ENCODE measurements around the gene ZXDB. TPM values are rescaled to one million over a fixed set of nuclear protein-coding genes. Genes with fewer than 3 reads are reported as not detected.

Gene ZXDB
- total and polyA plus RNA-seq, 2 of the 13 experiments (the other 11 are each of a cell fraction or from before 2014, with no cell fraction given): 4.5 to 9.0 TPM

GRCh38 chrX:57643698-57644097 is 51.9 kb downstream of the ZXDB start (continued):
- no peak for TF ChIP-seq CC2D1A (CRISPR knock-in tag; IDR thresholded peaks at IDR 0.05)
- TF ChIP-seq ZNF891 (CRISPR knock-in tag; IDR thresholded peaks at IDR 0.05): no peak
- TF ChIP-seq, protein P1, sequence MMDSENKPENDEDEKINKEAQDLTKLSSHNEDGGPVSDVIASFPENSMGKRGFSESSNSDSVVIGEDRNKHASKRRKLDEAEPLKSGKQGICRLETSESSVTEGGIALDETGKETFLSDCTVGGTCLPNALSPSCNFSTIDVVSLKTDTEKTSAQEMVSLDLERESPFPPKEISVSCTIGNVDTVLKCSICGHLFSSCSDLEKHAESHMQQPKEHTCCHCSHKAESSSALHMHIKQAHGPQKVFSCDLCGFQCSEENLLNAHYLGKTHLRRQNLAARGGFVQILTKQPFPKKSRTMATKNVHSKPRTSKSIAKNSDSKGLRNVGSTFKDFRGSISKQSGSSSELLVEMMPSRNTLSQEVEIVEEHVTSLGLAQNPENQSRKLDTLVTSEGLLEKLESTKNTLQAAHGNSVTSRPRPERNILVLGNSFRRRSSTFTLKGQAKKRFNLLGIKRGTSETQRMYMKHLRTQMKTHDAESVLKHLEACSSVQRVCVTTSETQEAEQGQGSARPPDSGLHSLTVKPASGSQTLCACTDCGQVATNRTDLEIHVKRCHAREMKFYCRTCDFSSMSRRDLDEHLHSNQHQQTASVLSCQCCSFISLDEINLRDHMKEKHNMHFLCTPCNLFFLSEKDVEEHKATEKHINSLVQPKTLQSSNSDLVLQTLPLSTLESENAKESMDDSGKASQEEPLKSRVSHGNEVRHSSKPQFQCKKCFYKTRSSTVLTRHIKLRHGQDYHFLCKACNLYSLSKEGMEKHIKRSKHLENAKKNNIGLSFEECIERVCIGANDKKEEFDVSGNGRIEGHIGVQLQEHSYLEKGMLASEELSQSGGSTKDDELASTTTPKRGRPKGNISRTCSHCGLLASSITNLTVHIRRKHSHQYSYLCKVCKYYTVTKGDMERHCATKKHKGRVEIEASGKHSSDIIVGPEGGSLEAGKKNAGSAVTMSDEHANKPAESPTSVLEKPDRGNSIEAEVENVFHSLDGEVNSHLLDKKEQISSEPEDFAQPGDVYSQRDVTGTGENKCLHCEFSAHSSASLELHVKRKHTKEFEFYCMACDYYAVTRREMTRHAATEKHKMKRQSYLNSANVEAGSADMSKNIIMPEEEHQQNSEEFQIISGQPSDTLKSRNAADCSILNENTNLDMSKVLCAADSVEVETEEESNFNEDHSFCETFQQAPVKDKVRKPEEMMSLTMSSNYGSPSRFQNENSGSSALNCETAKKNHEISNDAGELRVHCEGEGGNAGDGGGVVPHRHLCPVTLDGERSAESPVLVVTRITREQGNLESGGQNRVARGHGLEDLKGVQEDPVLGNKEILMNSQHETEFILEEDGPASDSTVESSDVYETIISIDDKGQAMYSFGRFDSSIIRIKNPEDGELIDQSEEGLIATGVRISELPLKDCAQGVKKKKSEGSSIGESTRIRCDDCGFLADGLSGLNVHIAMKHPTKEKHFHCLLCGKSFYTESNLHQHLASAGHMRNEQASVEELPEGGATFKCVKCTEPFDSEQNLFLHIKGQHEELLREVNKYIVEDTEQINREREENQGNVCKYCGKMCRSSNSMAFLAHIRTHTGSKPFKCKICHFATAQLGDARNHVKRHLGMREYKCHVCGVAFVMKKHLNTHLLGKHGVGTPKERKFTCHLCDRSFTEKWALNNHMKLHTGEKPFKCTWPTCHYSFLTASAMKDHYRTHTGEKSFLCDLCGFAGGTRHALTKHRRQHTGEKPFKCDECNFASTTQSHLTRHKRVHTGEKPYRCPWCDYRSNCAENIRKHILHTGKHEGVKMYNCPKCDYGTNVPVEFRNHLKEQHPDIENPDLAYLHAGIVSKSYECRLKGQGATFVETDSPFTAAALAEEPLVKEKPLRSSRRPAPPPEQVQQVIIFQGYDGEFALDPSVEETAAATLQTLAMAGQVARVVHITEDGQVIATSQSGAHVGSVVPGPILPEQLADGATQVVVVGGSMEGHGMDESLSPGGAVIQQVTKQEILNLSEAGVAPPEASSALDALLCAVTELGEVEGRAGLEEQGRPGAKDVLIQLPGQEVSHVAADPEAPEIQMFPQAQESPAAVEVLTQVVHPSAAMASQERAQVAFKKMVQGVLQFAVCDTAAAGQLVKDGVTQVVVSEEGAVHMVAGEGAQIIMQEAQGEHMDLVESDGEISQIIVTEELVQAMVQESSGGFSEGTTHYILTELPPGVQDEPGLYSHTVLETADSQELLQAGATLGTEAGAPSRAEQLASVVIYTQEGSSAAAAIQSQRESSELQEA (CRISPR knock-in tag; IDR thresholded peaks at IDR 0.05; ENCODE audit: not compliant biosample characterization): no peak
- TF ChIP-seq ZNF354B (CRISPR knock-in tag; IDR thresholded peaks at IDR 0.05): no peak
- no peak for TF ChIP-seq ZNF737 (CRISPR knock-in tag; IDR thresholded peaks at IDR 0.05; ENCODE audit: borderline replicate concordance)
- no peak for TF ChIP-seq MLX (CRISPR knock-in tag; IDR thresholded peaks at IDR 0.05)
- 0 out of 2 replicates have a peak, but pooled peaks have one; percentile 19 for TF ChIP-seq KAT8 (CRISPR knock-in tag; IDR thresholded peaks at IDR 0.05)
- TF ChIP-seq, protein P2, sequence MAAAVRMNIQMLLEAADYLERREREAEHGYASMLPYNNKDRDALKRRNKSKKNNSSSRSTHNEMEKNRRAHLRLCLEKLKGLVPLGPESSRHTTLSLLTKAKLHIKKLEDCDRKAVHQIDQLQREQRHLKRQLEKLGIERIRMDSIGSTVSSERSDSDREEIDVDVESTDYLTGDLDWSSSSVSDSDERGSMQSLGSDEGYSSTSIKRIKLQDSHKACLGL (CRISPR knock-in tag; IDR thresholded peaks at IDR 0.05): no peak
- TF ChIP-seq, protein P3, sequence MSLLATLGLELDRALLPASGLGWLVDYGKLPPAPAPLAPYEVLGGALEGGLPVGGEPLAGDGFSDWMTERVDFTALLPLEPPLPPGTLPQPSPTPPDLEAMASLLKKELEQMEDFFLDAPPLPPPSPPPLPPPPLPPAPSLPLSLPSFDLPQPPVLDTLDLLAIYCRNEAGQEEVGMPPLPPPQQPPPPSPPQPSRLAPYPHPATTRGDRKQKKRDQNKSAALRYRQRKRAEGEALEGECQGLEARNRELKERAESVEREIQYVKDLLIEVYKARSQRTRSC (CRISPR knock-in tag; IDR thresholded peaks at IDR 0.05; ENCODE audit: low read depth): no peak
- TF ChIP-seq ELF3 (CRISPR knock-in tag; IDR thresholded peaks at IDR 0.05): no peak
- no peak for TF ChIP-seq ZSCAN20 (CRISPR knock-in tag; IDR thresholded peaks at IDR 0.05; ENCODE audit: borderline replicate concordance)
- TF ChIP-seq SMARCE1 (IDR thresholded peaks at IDR 0.05; ENCODE audit: borderline replicate concordance): no peak
- TF ChIP-seq JUND (CRISPR knock-in tag; IDR thresholded peaks at IDR 0.05): no peak
- TF ChIP-seq ZNF639 (CRISPR knock-in tag; conservative IDR thresholded peaks at IDR 0.05): no peak
- no peak for TF ChIP-seq KLF16 (CRISPR knock-in tag; IDR thresholded peaks at IDR 0.05)
- no peak for TF ChIP-seq TAF15 (IDR thresholded peaks at IDR 0.05; ENCODE audit: low read depth, low read length, poor library complexity, severe bottlenecking)
- no peak for TF ChIP-seq ZNF660 (CRISPR knock-in tag; IDR thresholded peaks at IDR 0.05; ENCODE audit: borderline replicate concordance, low read depth)
- TF ChIP-seq ZNF790 (CRISPR knock-in tag; IDR thresholded peaks at IDR 0.05; ENCODE audit: borderline replicate concordance): no peak
